HEK293 (cell line): ENCODE results near the gene MAPK11.

Source experiments
- ZNF24 ChIP-seq: fragments of 450-650 bp; formaldehyde crosslinking; IDR thresholded peaks from 2 replicates; pipeline ENCODE4 v1.5.1; 2016; ENCODE audit warnings: missing biosample characterization, missing genetic modification characterization
- ZNF473 ChIP-seq: fragments of 450-650 bp; formaldehyde crosslinking; IDR thresholded peaks from 2 replicates; pipeline ENCODE4 v1.5.1; 2017; ENCODE audit warnings: missing biosample characterization, missing genetic modification characterization
- ZNF549 ChIP-seq: fragments of 450-650 bp; IDR thresholded peaks from 2 replicates; pipeline ENCODE4 v1.5.1; 2018; ENCODE audit warnings: missing biosample characterization, missing genetic modification characterization, mild to moderate bottlenecking, inconsistent platforms, moderate library complexity
- ZNF626 ChIP-seq: fragments of 450-650 bp; sonication (Bioruptor Pico); formaldehyde crosslinking; IDR thresholded peaks from 2 replicates; pipeline ENCODE4 v1.5.1; 2018; ENCODE audit warnings: missing biosample characterization, missing genetic modification characterization, inconsistent platforms
- TF ChIP-seq, protein P1 (sequence below): fragments of 450-650 bp; formaldehyde crosslinking; IDR thresholded peaks from 2 replicates; pipeline ENCODE4 v1.5.1; 2016; ENCODE audit warnings: missing biosample characterization, missing genetic modification characterization
- TF ChIP-seq, protein P2 (sequence below): fragments of 450-650 bp; formaldehyde crosslinking; IDR thresholded peaks from 2 replicates; pipeline ENCODE4 v1.5.1; 2017; ENCODE audit warnings: missing biosample characterization, missing genetic modification characterization

DNA sequence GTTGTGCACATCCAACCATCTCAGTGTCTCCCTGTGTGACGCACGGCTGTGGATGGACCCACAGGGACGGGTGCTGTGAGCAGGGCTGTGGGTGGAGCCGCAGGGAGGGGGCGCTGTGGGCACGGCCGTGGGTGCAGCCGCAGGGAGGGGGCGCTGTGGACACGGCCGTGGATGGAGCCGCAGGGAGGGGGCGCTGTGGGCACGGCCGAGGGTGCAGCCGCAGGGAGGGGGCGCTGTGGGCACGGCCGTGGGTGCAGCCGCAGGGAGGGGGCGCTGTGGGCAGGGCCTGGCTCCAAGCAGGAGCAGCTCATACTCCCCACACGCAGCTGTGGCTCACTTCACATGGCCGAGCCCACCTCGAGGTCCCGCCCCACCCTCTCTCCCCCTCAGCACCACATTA, 6.0 kb upstream of the MAPK11 start:
- no peak for TF ChIP-seq ZNF473
- TF ChIP-seq ZNF24 = no peak
- TF ChIP-seq, protein P1, sequence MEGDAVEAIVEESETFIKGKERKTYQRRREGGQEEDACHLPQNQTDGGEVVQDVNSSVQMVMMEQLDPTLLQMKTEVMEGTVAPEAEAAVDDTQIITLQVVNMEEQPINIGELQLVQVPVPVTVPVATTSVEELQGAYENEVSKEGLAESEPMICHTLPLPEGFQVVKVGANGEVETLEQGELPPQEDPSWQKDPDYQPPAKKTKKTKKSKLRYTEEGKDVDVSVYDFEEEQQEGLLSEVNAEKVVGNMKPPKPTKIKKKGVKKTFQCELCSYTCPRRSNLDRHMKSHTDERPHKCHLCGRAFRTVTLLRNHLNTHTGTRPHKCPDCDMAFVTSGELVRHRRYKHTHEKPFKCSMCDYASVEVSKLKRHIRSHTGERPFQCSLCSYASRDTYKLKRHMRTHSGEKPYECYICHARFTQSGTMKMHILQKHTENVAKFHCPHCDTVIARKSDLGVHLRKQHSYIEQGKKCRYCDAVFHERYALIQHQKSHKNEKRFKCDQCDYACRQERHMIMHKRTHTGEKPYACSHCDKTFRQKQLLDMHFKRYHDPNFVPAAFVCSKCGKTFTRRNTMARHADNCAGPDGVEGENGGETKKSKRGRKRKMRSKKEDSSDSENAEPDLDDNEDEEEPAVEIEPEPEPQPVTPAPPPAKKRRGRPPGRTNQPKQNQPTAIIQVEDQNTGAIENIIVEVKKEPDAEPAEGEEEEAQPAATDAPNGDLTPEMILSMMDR (tag by site-specific recombination) = no peak
- no peak for TF ChIP-seq ZNF549 (tag by site-specific recombination)
- no peak for TF ChIP-seq ZNF626
- TF ChIP-seq, protein P2, sequence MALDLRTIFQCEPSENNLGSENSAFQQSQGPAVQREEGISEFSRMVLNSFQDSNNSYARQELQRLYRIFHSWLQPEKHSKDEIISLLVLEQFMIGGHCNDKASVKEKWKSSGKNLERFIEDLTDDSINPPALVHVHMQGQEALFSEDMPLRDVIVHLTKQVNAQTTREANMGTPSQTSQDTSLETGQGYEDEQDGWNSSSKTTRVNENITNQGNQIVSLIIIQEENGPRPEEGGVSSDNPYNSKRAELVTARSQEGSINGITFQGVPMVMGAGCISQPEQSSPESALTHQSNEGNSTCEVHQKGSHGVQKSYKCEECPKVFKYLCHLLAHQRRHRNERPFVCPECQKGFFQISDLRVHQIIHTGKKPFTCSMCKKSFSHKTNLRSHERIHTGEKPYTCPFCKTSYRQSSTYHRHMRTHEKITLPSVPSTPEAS (tag by site-specific recombination) = no peak
